K562 (cell line): ENCODE results near the gene PPP1R13L. TPM values are rescaled to one million over a fixed set of nuclear protein-coding genes. Genes with fewer than 3 reads are reported as not detected.

Experiments used
- ATAC-seq: fragments of 200-7000 bp; cut with Tn5 transposase; 3 replicates; pipeline ENCODE4 v1.9.1; 2020; ENCODE audit warnings: moderate library complexity
- BruUV-seq: library from RNA; stranded (reverse); fragments of 400-500 nt; replicated peaks from 2 replicates; lab custom pipeline; 2021; lab: Mats Ljungman, UMichigan
- CTCF ChIA-PET: fragments of 300-600 bp; formaldehyde crosslinking; extraction: SDS; loops from one replicate; lab custom pipeline; 2021; ENCODE audit warnings: low intra/inter-chr PET ratio; lab: Yijun Ruan, JAX
- POLR2A ChIA-PET: fragments of 300-600, 350-650 bp; sonication (Branson Sonifier 250); formaldehyde crosslinking; extraction: SDS; loops from one replicate; lab custom pipeline; 2021; ENCODE audit warnings: antibody characterized with exemption, inconsistent platforms; lab: Yijun Ruan, JAX
- DNase-seq, 4 experiments: peaks; one replicate each; pipeline versions ENCODE4 v3.0.0 to v3.0.0-alpha.2; 2011 to 2018; ENCODE audit warnings: low spot score in 3 of 4, mixed read lengths in 3 of 4; ENCODE audit errors: extremely low read depth in 1 of 4
- FAIRE-seq: peaks from 2 replicates; lab custom pipeline; 2011; peaks lifted over from hg19 to GRCh38; lab: Jason Lieb, UNC
- H2AFZ ChIP-seq: 2 replicates; pipeline ENCODE4 v1.6.0; 2011; ENCODE audit warnings: low read depth, low read length, control low read depth, inconsistent platforms
- H3K27ac ChIP-seq: fragments of 200-600 bp; 3 replicates; pipeline ENCODE4 v1.8.0; 2011; ENCODE audit warnings: low read depth, mild to moderate bottlenecking, control low read depth, inconsistent platforms, low read length, moderate library complexity, mixed read lengths; ENCODE audit errors: extremely low read depth
- H3K27me3 ChIP-seq, 2 experiments: fragments of 300-600 bp in 1 of 2; 2 replicates in 1 of 2; 3 replicates in 1 of 2; pipeline versions ENCODE4 v1.6.0 to v1.8.0; 2011; ENCODE audit warnings: inconsistent platforms in 2 of 2, low read length in 2 of 2, mild to moderate bottlenecking in 1 of 2, mixed read lengths in 1 of 2, moderate library complexity in 1 of 2; ENCODE audit not compliant: control insufficient read depth in 2 of 2, insufficient read depth in 2 of 2
- H3K36me3 ChIP-seq: fragments of 300-600 bp; 3 replicates; pipeline ENCODE4 v1.8.0; 2011; ENCODE audit warnings: mild to moderate bottlenecking, low read length, inconsistent platforms; ENCODE audit not compliant: control insufficient read depth, insufficient read depth
- H3K4me1 ChIP-seq, 2 experiments: fragments of 200-600 bp in 1 of 2; replicated peaks in 1 of 2; 2 replicates in 1 of 2; 3 replicates in 1 of 2; pipeline versions ENCODE4 v1.5.1 to v1.8.0; 2011; ENCODE audit warnings: inconsistent platforms in 2 of 2, low read length in 2 of 2, mild to moderate bottlenecking in 1 of 2, mixed read lengths in 1 of 2, moderate library complexity in 1 of 2; ENCODE audit not compliant: control insufficient read depth in 2 of 2, insufficient read depth in 2 of 2
- H3K4me2 ChIP-seq: 2 replicates; pipeline ENCODE4 v1.6.1; 2011; ENCODE audit warnings: low read length, control low read depth, inconsistent platforms, mixed read lengths; ENCODE audit not compliant: insufficient read depth
- H3K4me3 ChIP-seq: fragments of 200-600 bp; sonication (generic), shearing (Covaris generic); 2 replicates; pipeline ENCODE4 v1.5.1; 2016; ENCODE audit warnings: control low read depth, inconsistent platforms
- H3K79me2 ChIP-seq: fragments of 200-600 bp; 3 replicates; pipeline ENCODE4 v1.8.0; 2011; ENCODE audit warnings: low read length, inconsistent platforms; ENCODE audit not compliant: control insufficient read depth, insufficient read depth
- H3K9ac ChIP-seq, 2 experiments: 2 replicates each; pipeline versions ENCODE4 v1.6.0 to v1.6.1; 2011; ENCODE audit warnings: low read depth in 2 of 2, low read length in 2 of 2, control low read depth in 1 of 2, inconsistent platforms in 1 of 2, mild to moderate bottlenecking in 1 of 2, mixed read lengths in 1 of 2; ENCODE audit not compliant: insufficient read depth in 1 of 2
- H3K9me1 ChIP-seq: one replicate; pipeline ENCODE4 v1.6.0; 2011; ENCODE audit warnings: inconsistent platforms, mild to moderate bottlenecking, low read length, moderate library complexity; ENCODE audit not compliant: control insufficient read depth, insufficient read depth
- H3K9me3 ChIP-seq: replicated peaks from 2 replicates; pipeline ENCODE4 v1.5.1; 2011; ENCODE audit warnings: low read depth, low read length, inconsistent platforms; ENCODE audit not compliant: control insufficient read depth, insufficient read depth
- H4K20me1 ChIP-seq: replicated peaks from 2 replicates; pipeline ENCODE4 v1.6.1; 2011; ENCODE audit warnings: low read length, inconsistent platforms, mixed read lengths; ENCODE audit not compliant: control insufficient read depth, insufficient read depth
- EGR1 ChIP-seq: fragments of 450-650 bp; conservative IDR thresholded peaks from 2 replicates; pipeline ENCODE4 v1.6.1; 2017; ENCODE audit warnings: mild to moderate bottlenecking
- EP400 ChIP-seq: fragments of 450-650 bp; IDR thresholded peaks from 2 replicates; pipeline ENCODE4 v1.6.1; 2017; ENCODE audit warnings: antibody characterized with exemption, mild to moderate bottlenecking, moderate library complexity
- HNRNPLL ChIP-seq: fragments of 200-400 bp; formaldehyde crosslinking; IDR thresholded peaks from 2 replicates; pipeline ENCODE4 v1.6.1; 2017; ENCODE audit warnings: low read length, low read depth, mild to moderate bottlenecking; ENCODE audit not compliant: poor library complexity, severe bottlenecking
- POLR2H ChIP-seq: IDR thresholded peaks from 2 replicates; pipeline ENCODE4 v1.6.1; 2016; ENCODE audit warnings: missing genetic modification characterization, low read depth, mild to moderate bottlenecking, control low read depth, missing compliant biosample characterization, moderate library complexity
- SMAD1 ChIP-seq: fragments of 150-350 bp; IDR thresholded peaks from 2 replicates; pipeline ENCODE4 v1.6.1; 2014; ENCODE audit warnings: low read length, low read depth; ENCODE audit not compliant: partially characterized antibody
- SPI1 ChIP-seq: IDR thresholded peaks from 2 replicates; pipeline ENCODE4 v1.6.1; 2011; ENCODE audit warnings: low read depth, low read length, control low read depth, borderline replicate concordance
- ZBED1 ChIP-seq: IDR thresholded peaks from 2 replicates; pipeline ENCODE4 v1.6.1; 2014
- ZC3H4 ChIP-seq: sonication (generic); formaldehyde crosslinking; IDR thresholded peaks from 2 replicates; pipeline ENCODE4 v1.9.0; 2021; ENCODE audit warnings: missing genetic modification reagents, borderline replicate concordance
- ZNF77 ChIP-seq: fragments of 250-450 bp; sonication (Bioruptor Pico); IDR thresholded peaks from 2 replicates; pipeline ENCODE4 v1.5.0; 2020
- WGBS: fragments of 100-300 bp; shearing (Covaris generic); methylation state at CpG from one replicate; pipeline ENCODE4 v1.1.6; 2016; ENCODE audit warnings: low coverage, mixed read lengths; ENCODE audit not compliant: insufficient coverage; ENCODE audit errors: missing lambda C conversion rate; 5-methylcytosine and 5-hydroxymethylcytosine counted together
- in situ Hi-C: fragments of 300-500 bp; cut with MboI; formaldehyde crosslinking; loops from 4 replicates; pipeline ENCODE4 v1.15.0; 2018; ENCODE audit warnings: inconsistent platforms, mixed read lengths
- intact Hi-C: fragments of 100-400 bp; cut with micrococcal nuclease; formaldehyde crosslinking; loops from 2 replicates; pipeline ENCODE4 v1.14.2; 2022
- polyA plus RNA-seq, 8 experiments: library from polyadenylated mRNA; depleted of rRNA in 4 of 8; stranded (reverse) in 5 of 8; unstranded in 3 of 8; fragments of >200 nt; fragmentation: Nextera tagmentation in 2 of 8; fragmentation: Illumina TruSeq in 1 of 8; extraction: Ambion mirVana in 2 of 8; extraction: Trizol in 1 of 8; gene quantifications; 2 replicates each; pipeline versions ENCODE4 v1.2.1 to v1.2.3, GENCODE V29; 2011 to 2014; ENCODE audit warnings: inconsistent platforms in 1 of 8, missing spikeins in 1 of 8
- total RNA-seq, 7 experiments: library from RNA; depleted of rRNA in 6 of 7; stranded (reverse); fragments of >200 nt in 6 of 7; fragmentation: Illumina TruSeq in 2 of 7; extraction: Trizol in 2 of 7; gene quantifications; 2 replicates each; pipeline versions ENCODE4 v1.2.1 to v1.2.3, GENCODE V29; 2011 to 2021; ENCODE audit warnings: low replicate concordance in 1 of 7
- TF ChIP-seq, protein P1 (sequence below), 2 experiments: fragments of 450-650 bp; formaldehyde crosslinking in 1 of 2; IDR thresholded peaks; 2 replicates each; pipeline versions ENCODE4 v1.4.0 to v1.6.1; 2014 to 2020; ENCODE audit warnings: mild to moderate bottlenecking in 2 of 2, borderline replicate concordance in 1 of 2, low read depth in 1 of 2
- TF ChIP-seq, protein P2 (sequence below): sonication (generic); formaldehyde crosslinking; IDR thresholded peaks from 2 replicates; pipeline ENCODE4 v1.4.0; 2020; ENCODE audit warnings: mild to moderate bottlenecking, missing genetic modification reagents

The PPP1R13L gene
- total and polyA plus RNA-seq, 9 of the 15 experiments (the other 6 are each of a cell fraction or from before 2014, with no cell fraction given): 0.32 to 6.7 (median 2.0) TPM

DNA sequence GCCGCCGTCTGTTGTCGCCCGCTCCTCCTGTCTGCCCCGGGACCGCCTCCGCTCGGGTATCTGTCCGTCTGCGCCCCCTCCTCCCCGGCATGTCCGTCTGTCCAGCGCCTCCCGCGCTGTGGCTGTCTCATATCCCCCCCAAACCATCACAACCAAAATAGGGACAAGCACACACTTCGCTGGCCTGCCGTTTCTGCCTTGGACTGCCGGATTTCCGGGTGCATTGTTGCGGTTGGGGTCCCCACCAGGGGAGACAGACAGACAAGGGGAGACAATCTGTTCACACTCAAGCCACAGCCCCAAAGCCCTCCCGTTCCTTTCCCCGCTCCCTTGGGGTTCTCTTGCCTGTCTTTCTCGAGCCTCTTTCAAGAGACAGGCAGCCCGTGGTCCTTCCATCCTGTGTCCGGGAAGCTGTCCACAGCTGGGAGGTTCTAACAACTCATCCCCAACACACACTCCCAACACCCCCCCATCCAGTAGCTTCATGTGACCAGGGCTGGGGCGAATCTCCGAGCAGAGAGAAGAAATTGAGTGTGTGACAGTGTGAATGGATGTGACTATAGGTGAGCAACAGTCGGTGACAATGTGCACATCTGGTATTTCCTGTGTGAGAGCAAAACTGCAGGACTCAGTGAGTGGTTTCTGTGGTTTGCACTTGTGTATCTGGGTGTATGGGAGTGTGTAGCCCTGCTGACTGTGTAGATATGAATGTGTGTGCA lies 46.4 kb upstream of the PPP1R13L start:
- H3K79me2 ChIP-seq: no peaks in the 10 kb centered on the region
- intact Hi-C loops: no loop called here
- in situ Hi-C loops: no loop called here
- H3K27ac ChIP-seq: peak overlapping the region; percentile 52; the same call in 2 of the 3 replicates
- peak overlapping the region; percentile 81 for H2AFZ ChIP-seq
- no peak for FAIRE-seq
- no peaks in the 10 kb centered on the region for H3K27me3 ChIP-seq
- ChIA-PET CTCF (no interaction called here), POLR2A (interaction anchor here (0.6 to 0.7 kb wide), 2 partner anchors 190 to 247 kb away, joined by 3 read pairs; no protein-coding TSS in a partner anchor)
- H3K4me1 ChIP-seq: peaks cover 21 to 29% of the 10 kb centered on the region in 2 experiments
- no peaks in the 10 kb centered on the region for H3K36me3 ChIP-seq
- no peaks in the 10 kb centered on the region for H3K9me1 ChIP-seq
- H3K9ac ChIP-seq: peak overlapping the region; percentile 62 to 93; a peak in 3 of 4 replicates
- peak; percentile 4; the same call in 2 of the 3 replicates for ATAC-seq
- no peaks in the 10 kb centered on the region for H4K20me1 ChIP-seq
- BruUV-seq: no TSS peak
- peak overlapping the region; percentile 42 for H3K4me3 ChIP-seq
- H3K4me2 ChIP-seq: peak overlapping the region; percentile 71
- WGBS: 26% methylated on average over 24 of the region's 28 CpGs
- H3K9me3 ChIP-seq: no peaks in the 10 kb centered on the region
- DNase-seq: no peak
- no peak for TF ChIP-seq POLR2H
- TF ChIP-seq EP400: no peak
- no peak for TF ChIP-seq ZBED1
- TF ChIP-seq, protein P1, sequence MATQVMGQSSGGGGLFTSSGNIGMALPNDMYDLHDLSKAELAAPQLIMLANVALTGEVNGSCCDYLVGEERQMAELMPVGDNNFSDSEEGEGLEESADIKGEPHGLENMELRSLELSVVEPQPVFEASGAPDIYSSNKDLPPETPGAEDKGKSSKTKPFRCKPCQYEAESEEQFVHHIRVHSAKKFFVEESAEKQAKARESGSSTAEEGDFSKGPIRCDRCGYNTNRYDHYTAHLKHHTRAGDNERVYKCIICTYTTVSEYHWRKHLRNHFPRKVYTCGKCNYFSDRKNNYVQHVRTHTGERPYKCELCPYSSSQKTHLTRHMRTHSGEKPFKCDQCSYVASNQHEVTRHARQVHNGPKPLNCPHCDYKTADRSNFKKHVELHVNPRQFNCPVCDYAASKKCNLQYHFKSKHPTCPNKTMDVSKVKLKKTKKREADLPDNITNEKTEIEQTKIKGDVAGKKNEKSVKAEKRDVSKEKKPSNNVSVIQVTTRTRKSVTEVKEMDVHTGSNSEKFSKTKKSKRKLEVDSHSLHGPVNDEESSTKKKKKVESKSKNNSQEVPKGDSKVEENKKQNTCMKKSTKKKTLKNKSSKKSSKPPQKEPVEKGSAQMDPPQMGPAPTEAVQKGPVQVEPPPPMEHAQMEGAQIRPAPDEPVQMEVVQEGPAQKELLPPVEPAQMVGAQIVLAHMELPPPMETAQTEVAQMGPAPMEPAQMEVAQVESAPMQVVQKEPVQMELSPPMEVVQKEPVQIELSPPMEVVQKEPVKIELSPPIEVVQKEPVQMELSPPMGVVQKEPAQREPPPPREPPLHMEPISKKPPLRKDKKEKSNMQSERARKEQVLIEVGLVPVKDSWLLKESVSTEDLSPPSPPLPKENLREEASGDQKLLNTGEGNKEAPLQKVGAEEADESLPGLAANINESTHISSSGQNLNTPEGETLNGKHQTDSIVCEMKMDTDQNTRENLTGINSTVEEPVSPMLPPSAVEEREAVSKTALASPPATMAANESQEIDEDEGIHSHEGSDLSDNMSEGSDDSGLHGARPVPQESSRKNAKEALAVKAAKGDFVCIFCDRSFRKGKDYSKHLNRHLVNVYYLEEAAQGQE (IDR thresholded peaks at IDR 0.05; ENCODE audit: borderline replicate concordance): no peak
- TF ChIP-seq, protein P1 (CRISPR knock-in tag; IDR thresholded peaks at IDR 0.05; ENCODE audit: low read depth): no peak
- no peak for TF ChIP-seq SMAD1
- peak; percentile 23 for TF ChIP-seq EGR1
- TF ChIP-seq, protein P2, sequence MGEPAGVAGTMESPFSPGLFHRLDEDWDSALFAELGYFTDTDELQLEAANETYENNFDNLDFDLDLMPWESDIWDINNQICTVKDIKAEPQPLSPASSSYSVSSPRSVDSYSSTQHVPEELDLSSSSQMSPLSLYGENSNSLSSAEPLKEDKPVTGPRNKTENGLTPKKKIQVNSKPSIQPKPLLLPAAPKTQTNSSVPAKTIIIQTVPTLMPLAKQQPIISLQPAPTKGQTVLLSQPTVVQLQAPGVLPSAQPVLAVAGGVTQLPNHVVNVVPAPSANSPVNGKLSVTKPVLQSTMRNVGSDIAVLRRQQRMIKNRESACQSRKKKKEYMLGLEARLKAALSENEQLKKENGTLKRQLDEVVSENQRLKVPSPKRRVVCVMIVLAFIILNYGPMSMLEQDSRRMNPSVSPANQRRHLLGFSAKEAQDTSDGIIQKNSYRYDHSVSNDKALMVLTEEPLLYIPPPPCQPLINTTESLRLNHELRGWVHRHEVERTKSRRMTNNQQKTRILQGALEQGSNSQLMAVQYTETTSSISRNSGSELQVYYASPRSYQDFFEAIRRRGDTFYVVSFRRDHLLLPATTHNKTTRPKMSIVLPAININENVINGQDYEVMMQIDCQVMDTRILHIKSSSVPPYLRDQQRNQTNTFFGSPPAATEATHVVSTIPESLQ (CRISPR knock-in tag): 0 out of 2 replicates have a peak, but pooled peaks have one; percentile 0
- TF ChIP-seq ZNF77: no peak
- peak; percentile 1 for TF ChIP-seq HNRNPLL
- no peak for TF ChIP-seq SPI1
- peak; percentile 95; the same call in 1 of the 2 replicates for TF ChIP-seq ZC3H4 (CRISPR knock-in tag)
